GM10266 (cell line): ENCODE measurements around the gene PRLH.

Experiments
- DNase-seq: peaks from one replicate; pipeline ENCODE4 v3.0.0; 2012; ENCODE audit errors: extremely low spot score
- TF ChIP-seq, protein P1 (sequence below): IDR thresholded peaks from 2 replicates; pipeline ENCODE4 v1.5.1; 2012; ENCODE audit warnings: mild to moderate bottlenecking, low read depth; ENCODE audit not compliant: control insufficient read depth, insufficient read depth; ENCODE audit errors: missing control alignments

PRLH gene

GRCh38 chr2:237616373-237616733, 50.0 kb downstream of the PRLH start:
- TF ChIP-seq, protein P1, sequence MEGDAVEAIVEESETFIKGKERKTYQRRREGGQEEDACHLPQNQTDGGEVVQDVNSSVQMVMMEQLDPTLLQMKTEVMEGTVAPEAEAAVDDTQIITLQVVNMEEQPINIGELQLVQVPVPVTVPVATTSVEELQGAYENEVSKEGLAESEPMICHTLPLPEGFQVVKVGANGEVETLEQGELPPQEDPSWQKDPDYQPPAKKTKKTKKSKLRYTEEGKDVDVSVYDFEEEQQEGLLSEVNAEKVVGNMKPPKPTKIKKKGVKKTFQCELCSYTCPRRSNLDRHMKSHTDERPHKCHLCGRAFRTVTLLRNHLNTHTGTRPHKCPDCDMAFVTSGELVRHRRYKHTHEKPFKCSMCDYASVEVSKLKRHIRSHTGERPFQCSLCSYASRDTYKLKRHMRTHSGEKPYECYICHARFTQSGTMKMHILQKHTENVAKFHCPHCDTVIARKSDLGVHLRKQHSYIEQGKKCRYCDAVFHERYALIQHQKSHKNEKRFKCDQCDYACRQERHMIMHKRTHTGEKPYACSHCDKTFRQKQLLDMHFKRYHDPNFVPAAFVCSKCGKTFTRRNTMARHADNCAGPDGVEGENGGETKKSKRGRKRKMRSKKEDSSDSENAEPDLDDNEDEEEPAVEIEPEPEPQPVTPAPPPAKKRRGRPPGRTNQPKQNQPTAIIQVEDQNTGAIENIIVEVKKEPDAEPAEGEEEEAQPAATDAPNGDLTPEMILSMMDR: no peak
- DNase-seq: no peak
